ENCODE results near the gene KAT2A.

DNA sequence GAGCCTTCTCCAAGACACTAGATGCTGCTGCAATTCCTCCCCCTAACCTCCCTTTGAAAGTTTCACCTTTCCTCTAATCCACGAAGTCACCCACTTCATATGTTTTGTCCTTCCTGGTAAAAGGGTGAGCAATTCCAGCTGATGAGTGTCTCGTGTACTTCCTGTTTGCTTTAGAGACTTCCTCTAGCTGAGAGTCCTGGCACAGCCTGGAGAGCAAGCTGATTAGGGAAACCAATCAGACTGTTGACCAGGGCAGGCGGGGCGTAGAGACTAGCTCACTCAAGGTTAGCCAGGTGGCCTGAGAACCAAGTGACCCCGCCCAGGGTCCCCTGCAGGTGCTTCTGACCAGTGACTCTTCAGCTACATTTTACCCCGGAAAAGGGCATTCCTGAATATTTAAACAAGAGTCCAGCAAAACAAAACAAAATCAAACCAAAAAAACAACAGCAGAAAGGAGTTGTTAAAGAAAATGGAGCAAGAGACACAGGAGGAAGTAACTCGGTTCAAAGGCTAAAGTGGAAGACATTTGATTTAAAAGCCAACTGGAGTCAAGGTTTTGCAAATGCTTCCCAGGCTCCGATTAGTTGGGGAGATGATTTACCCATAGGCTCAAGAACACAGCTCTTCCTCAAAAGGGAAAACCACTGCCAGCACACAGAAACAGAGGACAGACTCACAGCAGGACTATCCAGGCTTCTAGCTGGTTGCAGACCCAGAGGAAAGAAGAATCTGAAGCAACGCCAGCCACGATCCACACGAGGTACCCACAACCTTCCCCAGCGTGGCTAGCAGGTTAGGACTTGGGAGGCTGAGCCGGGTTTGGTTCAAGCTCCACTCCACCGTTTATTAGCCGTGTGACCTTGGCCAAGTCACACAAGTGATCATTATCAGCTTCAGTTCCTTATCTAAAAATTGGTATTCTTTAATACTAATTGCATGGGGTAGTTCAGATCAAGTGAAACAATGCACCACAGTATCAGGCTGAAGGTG lies 14.8 kb upstream of the KAT2A start:
- TF ChIP-seq, protein P1, sequence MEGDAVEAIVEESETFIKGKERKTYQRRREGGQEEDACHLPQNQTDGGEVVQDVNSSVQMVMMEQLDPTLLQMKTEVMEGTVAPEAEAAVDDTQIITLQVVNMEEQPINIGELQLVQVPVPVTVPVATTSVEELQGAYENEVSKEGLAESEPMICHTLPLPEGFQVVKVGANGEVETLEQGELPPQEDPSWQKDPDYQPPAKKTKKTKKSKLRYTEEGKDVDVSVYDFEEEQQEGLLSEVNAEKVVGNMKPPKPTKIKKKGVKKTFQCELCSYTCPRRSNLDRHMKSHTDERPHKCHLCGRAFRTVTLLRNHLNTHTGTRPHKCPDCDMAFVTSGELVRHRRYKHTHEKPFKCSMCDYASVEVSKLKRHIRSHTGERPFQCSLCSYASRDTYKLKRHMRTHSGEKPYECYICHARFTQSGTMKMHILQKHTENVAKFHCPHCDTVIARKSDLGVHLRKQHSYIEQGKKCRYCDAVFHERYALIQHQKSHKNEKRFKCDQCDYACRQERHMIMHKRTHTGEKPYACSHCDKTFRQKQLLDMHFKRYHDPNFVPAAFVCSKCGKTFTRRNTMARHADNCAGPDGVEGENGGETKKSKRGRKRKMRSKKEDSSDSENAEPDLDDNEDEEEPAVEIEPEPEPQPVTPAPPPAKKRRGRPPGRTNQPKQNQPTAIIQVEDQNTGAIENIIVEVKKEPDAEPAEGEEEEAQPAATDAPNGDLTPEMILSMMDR (conservative IDR thresholded peaks at IDR 0.05): no peak
- TF ChIP-seq EZH2 (IDR thresholded peaks at IDR 0.05; ENCODE audit: low read depth): no peak
